Stimulated activated CD4-positive, alpha-beta T cell treated with anti-CD3 and anti-CD28 coated beads, Interleukin-15, amount 100 ng/mL, for 24 hours (primary cell): ENCODE measurements around the gene NPIPA3.
"Not testable (repeated sequence)": the region's sequence is repeated elsewhere in the genome, so short reads cannot be mapped to it uniquely, and the experiment has no call there.

Experiments
- DNase-seq: peaks from one replicate; pipeline ENCODE4 v3.0.0-alpha.2; 2020

NPIPA3 gene

GRCh38 chr16:14703156-14704011, at the start of gene NPIPA3:
NPIPA3 (plus strand) TSS chr16:14703411; CDS start chr16:14708944, 5,533 bp downstream.
- not testable (repeated sequence) for DNase-seq

GRCh38 chr16:14658063-14658462, 45.1 kb upstream of the NPIPA3 start:
- DNase-seq = no peak

- no peak for DNase-seq
Observed at GRCh38 chr16:14667347-14668266, 35.6 kb upstream of the NPIPA3 start.

GRCh38 chr16:14668556-14669223, 34.5 kb upstream of the NPIPA3 start:
- no peak for DNase-seq

- DNase-seq = no peak
Observed at GRCh38 chr16:14669776-14670175, 33.4 kb upstream of the NPIPA3 start.

GRCh38 chr16:14672403-14672971, 30.7 kb upstream of the NPIPA3 start:
- DNase-seq = no peak

GRCh38 chr16:14676633-14677032, 26.6 kb upstream of the NPIPA3 start:
- DNase-seq = no peak

GRCh38 chr16:14677627-14678026, 25.6 kb upstream of the NPIPA3 start:
- no peak for DNase-seq

GRCh38 chr16:14678748-14679497, 24.3 kb upstream of the NPIPA3 start:
- no peak for DNase-seq

GRCh38 chr16:14680396-14680795, 22.8 kb upstream of the NPIPA3 start:
- not testable (repeated sequence) for DNase-seq

GRCh38 chr16:14681115-14681514, 22.1 kb upstream of the NPIPA3 start:
- no peak for DNase-seq

- no peak for DNase-seq
Observed at GRCh38 chr16:14682121-14682520, 21.1 kb upstream of the NPIPA3 start.

GRCh38 chr16:14685870-14686793, 17.1 kb upstream of the NPIPA3 start:
- not testable (repeated sequence) for DNase-seq

- DNase-seq = not testable (repeated sequence)
Observed at GRCh38 chr16:14694129-14694528, 9.1 kb upstream of the NPIPA3 start, which contains the start of gene PLA2G10. PLA2G10 (minus strand) TSS chr16:14694308; CDS start chr16:14694229, 79 bp downstream.

GRCh38 chr16:14701859-14702258, 1.4 kb upstream of the NPIPA3 start:
- not testable (repeated sequence) for DNase-seq

- not testable (repeated sequence) for DNase-seq
Observed at GRCh38 chr16:14702672-14703071, 539 bp upstream of the NPIPA3 start.

GRCh38 chr16:14733233-14733632, 30.0 kb downstream of the NPIPA3 start:
- not testable (repeated sequence) for DNase-seq

GRCh38 chr16:14740832-14741385, 37.7 kb downstream of the NPIPA3 start:
- not testable (repeated sequence) for DNase-seq

- not testable (repeated sequence) for DNase-seq
Observed at GRCh38 chr16:14741794-14742193, 38.6 kb downstream of the NPIPA3 start.
